NT2/D1 (cell line): ENCODE data around the gene CTNNA2.

Experiments
- SUZ12 ChIP-seq: IDR thresholded peaks from 2 replicates; pipeline ENCODE4 v1.6.1; 2011; ENCODE audit not compliant: insufficient read length, insufficient read depth; ENCODE audit errors: extremely low read depth
- YY1 ChIP-seq: IDR thresholded peaks from 2 replicates; pipeline ENCODE4 v1.6.1; 2011; ENCODE audit not compliant: insufficient read length, insufficient read depth
- ZNF274 ChIP-seq: IDR thresholded peaks from 2 replicates; pipeline ENCODE4 v1.6.1; 2011; ENCODE audit warnings: mild to moderate bottlenecking, low read depth, low read length

DNA sequence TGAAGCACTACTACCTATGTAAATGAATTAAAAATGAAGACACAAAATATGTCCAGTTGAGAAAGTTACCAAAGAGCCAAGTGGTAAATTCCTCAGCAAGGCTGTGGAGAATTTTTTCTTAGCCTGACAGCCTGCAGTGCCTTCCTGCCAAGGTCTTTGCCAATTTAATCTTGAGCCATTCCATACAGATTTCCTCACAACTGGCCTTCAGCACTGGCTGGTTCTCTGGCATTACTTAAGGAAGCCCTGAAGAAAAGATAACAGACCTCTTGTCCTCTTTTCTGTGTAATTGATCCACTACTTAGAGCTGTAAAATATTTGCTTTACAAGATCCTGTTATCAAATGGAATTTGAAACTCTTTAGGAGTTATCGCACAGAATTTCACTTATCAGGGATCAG, 1125.9 kb downstream of the CTNNA2 start:
- TF ChIP-seq ZNF274, result no peak
- TF ChIP-seq SUZ12, result no peak
- no peak for TF ChIP-seq YY1
